Measurements from ENCODE around the gene LRP5.

GRCh38 chr11:68372625-68373024 is 60.2 kb downstream of the LRP5 start:
- TF ChIP-seq POLR2A (IDR thresholded peaks at IDR 0.05) (no peak), CTCF (IDR thresholded peaks at IDR 0.05 in 8 of 11, conservative IDR thresholded peaks at IDR 0.05 in 3 of 11) (no peak), POLR2AphosphoS5 (IDR thresholded peaks at IDR 0.05) (no peak)
